Left kidney (tissue), 8 donors: ENCODE measurements around the gene ATP6V0C. TPM values are rescaled to one million over a fixed set of nuclear protein-coding genes. Genes with fewer than 3 reads are reported as not detected.

Experiments used
- DNase-seq: peaks from one replicate; pipeline ENCODE4 v3.0.0-alpha.2; 2013
- long read RNA-seq, 8 donors: transcript quantifications; one replicate each; lab custom pipeline, GENCODE V29; 2026
- polyA plus RNA-seq: library from polyadenylated mRNA; unstranded; fragments of 120-200 nt; gene quantifications from one replicate; pipeline ENCODE4 v1.2.1, GENCODE V29; 2013; ENCODE audit not compliant: insufficient read length

Gene ATP6V0C
- 158 TPM for polyA plus RNA-seq
- long read RNA-seq, donor 1, transcript ATP6V0C-202 (2 exons, 1,081 nt): minor isoform, 64 of 459 reads
- long read RNA-seq, donor 1, transcript ATP6V0C-201 (3 exons, 1,175 nt): major isoform, 372 of 459 reads
- long read RNA-seq, donor 1, partial matches to known transcripts: 22 of 459 reads
- long read RNA-seq, donor 1, other reads (novel, unspliced or antisense): 0 of 459 reads
- long read RNA-seq, donor 2, transcript ATP6V0C-201 (3 exons, 1,175 nt): major isoform, 223 of 241 reads
- long read RNA-seq, donor 2, transcript ATP6V0C-202 (2 exons, 1,081 nt): minor isoform, 10 of 241 reads
- long read RNA-seq, donor 2, partial matches to known transcripts: 7 of 241 reads
- long read RNA-seq, donor 2, other reads (novel, unspliced or antisense): 0 of 241 reads
- long read RNA-seq, donor 3, transcript ATP6V0C-202 (2 exons, 1,081 nt): minor isoform, 16 of 203 reads
- long read RNA-seq, donor 3, transcript ATP6V0C-201 (3 exons, 1,175 nt): major isoform, 187 of 203 reads
- long read RNA-seq, donor 3, partial matches to known transcripts: 0 of 203 reads
- long read RNA-seq, donor 3, other reads (novel, unspliced or antisense): 0 of 203 reads
- long read RNA-seq, donor 4, transcript ATP6V0C-201 (3 exons, 1,175 nt): major isoform, 16 of 41 reads
- long read RNA-seq, donor 4, transcript ATP6V0C-202 (2 exons, 1,081 nt): minor isoform, 7 of 41 reads
- long read RNA-seq, donor 4, partial matches to known transcripts: 18 of 41 reads
- long read RNA-seq, donor 4, other reads (novel, unspliced or antisense): 0 of 41 reads
- long read RNA-seq, donor 5, transcript ATP6V0C-201 (3 exons, 1,175 nt): major isoform, 255 of 262 reads
- long read RNA-seq, donor 5, transcript ATP6V0C-202 (2 exons, 1,081 nt): minor isoform, 7 of 262 reads
- long read RNA-seq, donor 5, partial matches to known transcripts: 0 of 262 reads
- long read RNA-seq, donor 5, other reads (novel, unspliced or antisense): 0 of 262 reads
- long read RNA-seq, donor 6, transcript ATP6V0C-201 (3 exons, 1,175 nt): major isoform, 216 of 285 reads
- long read RNA-seq, donor 6, transcript ATP6V0C-202 (2 exons, 1,081 nt): minor isoform, 47 of 285 reads
- long read RNA-seq, donor 6, partial matches to known transcripts: 21 of 285 reads
- long read RNA-seq, donor 6, other reads (novel, unspliced or antisense): 0 of 285 reads
- long read RNA-seq, donor 7, transcript ATP6V0C-202 (2 exons, 1,081 nt): minor isoform, 16 of 266 reads
- long read RNA-seq, donor 7, transcript ATP6V0C-201 (3 exons, 1,175 nt): major isoform, 242 of 266 reads
- long read RNA-seq, donor 7, partial matches to known transcripts: 8 of 266 reads
- long read RNA-seq, donor 7, other reads (novel, unspliced or antisense): 0 of 266 reads
- long read RNA-seq, donor 8, transcript ATP6V0C-202 (2 exons, 1,081 nt): minor isoform, 8 of 117 reads
- long read RNA-seq, donor 8, transcript ATP6V0C-201 (3 exons, 1,175 nt): major isoform, 108 of 117 reads
- long read RNA-seq, donor 8, partial matches to known transcripts: 0 of 117 reads
- long read RNA-seq, donor 8, other reads (novel, unspliced or antisense): 0 of 117 reads

DNA sequence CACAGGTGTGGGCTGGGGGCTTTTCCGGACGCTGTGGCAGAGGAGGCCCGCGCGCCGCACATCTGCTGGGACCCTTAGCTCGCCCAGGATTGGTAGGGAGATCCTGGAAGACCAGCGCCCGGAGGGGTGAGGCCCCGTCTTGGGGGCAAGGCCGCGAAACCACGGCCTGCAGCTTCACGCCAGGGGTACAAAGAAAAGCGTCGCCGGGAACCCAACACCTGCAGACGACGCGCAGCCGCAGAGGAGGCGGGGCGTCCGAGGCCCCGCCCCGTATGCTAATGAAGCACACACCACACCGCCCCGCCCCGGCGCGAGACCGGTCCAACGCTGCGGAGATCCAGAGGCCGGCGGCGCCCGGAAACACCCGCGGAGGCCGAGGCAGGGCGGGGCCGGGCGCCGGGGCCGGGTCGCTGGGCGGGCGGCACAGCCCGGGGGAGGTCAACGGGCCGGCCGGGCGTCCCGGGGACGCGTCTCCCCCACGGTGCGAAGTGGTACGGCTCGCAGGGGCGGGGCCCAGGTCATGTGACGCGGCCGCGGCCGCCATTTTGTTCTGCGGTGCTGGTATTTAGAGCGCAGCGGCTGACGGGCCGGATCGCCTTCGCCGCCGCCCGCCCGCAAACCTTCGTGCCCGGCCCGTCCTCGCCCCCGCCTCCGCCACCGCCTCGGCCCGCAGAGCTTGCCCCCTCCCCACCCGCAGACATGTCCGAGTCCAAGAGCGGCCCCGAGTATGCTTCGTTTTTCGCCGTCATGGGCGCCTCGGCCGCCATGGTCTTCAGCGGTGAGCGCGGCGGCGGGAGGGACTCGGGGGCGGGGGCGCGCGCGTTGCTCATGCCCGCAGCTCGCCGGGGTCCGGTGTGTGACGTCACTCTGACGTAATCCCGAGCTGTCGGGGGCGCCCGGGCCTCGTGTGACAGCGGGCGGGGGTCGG is at the start of gene ATP6V0C:
TSS of gene ATP6V0C (plus strand) at position 548 of the 928 bp plus-strand sequence. CDS start at position 700, 152 bp downstream.
- DNase-seq: peak; percentile 89

DNA sequence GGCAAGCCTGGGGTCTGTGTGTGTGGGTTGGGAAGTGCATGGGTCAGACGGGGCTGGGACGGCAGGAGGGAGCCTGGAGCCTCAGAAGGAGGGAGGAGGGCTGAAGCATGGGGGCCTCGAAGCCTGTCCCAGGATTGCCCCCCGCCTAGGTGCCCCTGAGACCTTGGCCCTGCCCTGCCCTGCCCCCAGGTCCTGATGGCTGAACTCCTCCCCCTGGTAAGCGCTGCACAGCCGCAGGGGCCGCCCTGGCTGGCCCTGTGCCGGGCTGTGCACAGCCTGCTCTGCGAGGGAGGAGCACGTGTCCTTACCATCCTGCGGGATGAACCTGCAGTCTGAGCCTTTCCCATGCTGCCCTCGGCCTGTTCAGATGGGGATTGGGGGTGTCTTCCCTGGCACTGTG is 49.4 kb upstream of the ATP6V0C start:
- no peak for DNase-seq

DNA sequence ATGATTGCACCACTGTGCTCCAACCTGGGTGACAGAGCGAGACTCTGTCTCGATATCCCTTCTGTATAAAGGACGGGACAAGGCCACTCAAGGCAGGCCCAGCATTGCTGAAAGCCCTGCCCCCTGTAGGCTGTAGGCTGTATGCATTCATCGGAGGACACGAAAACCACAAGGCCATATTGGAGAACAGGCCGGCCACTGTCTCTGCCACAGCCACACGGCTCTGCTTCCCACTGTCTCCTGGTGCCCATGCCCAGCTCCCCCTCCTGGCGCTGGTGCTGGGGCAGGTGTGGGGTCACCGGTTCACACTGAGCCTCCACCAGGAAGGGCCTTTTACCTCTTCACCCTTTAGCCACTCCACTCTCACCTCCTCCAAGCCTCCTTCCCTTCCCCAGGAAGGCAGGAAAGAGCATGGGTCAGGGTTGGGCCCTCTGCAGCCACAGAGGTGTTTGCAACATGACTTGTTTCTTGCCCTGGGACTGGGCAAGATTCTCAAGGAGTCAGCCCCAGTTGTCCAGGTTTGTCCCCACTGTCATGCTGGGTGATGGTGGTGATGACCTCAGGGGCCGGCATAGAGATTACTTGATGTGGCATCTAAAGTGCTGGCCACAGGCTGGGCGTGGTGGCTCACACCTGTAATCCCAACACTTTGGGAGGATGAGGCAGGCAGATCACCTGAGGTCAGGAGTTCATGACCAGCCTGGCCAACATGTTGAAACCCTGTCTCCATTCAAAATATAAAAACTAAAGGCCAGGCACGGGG is 47.9 kb upstream of the ATP6V0C start:
- DNase-seq: no peak

DNA sequence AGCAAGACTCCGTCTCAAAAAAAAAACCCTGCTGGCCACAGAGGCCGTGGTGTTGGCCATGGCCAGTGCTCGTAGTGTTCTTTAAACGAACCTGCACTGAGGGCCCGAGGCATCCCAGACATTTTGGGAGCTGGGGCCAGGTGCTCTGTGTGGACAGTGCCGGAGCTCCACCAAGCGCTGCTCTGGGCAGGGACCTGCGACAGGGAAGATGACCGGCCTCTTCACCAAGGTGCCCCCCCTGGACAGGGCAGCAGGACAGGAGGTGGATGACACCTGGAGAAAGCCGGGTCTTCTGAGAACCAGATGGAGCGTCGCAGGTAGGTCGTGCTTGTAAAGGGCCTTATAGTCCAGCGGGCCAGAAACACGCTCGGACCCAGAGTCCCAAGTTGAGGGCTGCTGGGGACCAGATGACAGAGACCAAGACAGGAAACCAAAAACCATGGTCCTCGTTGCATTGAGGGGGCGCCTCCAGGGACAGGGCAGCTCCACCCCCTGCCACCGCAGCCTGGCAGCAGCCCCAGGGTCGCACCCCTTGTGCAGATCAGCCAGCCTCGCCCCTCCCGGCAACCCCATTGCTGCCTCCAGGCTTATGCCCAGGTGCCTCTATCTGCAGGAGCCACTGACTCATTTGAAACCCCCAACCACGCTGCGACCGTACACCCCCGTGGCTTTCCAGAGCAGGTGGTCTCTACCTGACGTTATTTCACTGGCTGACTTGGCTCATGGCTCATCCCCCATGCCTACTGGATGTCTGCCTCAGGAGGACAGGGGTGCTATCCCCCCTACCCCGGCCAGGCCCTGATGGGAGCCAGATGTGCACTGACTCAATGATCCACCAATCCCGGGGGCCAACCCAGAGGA is 46.9 kb upstream of the ATP6V0C start:
- no peak for DNase-seq

DNA sequence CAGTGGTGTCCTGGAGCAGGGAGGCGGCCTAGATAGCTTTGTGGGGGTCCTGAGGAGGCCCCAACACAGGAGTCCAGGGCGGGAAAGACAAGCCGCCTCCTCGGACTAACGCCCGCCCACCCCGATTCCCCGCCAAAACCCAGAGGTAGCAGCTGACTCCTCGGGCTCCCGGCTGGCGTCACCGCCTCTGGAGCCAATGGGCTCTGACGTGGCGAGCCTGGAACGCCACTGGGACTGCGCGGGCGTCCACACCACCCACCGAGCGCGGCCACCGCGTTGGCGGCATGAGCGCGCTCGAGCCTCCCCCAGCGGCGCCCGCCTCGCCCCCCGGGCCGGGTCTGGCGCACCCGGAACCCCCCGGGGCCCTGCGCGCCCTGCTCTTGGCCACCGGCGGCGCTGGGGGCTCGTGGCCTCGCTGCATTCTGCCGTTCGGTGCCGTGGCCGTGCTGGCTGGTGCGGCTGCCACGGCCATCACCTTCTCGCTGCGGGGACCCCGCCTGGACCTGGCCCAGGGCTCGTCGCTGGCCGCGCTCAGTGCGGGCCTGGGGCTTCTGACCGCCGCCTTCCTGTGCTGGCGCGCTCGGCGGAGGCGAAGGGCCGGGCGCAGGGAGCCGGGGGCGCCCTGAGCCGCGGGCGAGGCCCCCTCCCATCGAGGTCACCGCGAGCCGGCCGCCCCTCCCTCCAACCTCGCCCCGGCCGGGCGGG is 46.1 kb upstream of the ATP6V0C start:
- DNase-seq: no peak

DNA sequence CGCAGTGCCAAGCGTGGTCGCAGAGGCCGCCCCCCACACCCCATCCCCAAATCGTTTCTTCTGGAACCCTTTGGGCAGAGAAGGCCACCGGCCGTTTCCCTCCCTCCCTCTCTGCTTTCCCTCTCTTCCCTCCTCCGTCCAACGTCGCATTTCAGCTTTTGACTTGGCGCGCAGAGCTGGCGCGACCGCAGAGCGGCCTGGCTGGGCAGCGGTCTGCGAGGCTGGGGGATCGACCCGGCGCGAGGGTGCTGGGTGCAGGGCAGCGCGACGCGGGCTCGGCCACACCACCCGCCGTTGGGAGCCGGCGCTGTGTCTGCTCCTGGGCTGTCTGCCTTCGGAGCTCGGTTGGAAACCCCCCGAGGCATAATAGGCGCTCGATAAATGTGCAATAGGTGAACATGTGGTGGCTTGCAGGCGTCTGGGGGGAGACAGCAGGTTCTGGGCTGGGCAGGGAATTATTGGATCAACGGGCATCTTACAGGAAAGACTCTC is 45.5 kb upstream of the ATP6V0C start:
- DNase-seq: no peak

GRCh38 chr16:2468725-2469398 is 44.9 kb upstream of the ATP6V0C start:
- no peak for DNase-seq

- no peak for DNase-seq
Measured at GRCh38 chr16:2469399-2470233, 44.1 kb upstream of the ATP6V0C start.

DNA sequence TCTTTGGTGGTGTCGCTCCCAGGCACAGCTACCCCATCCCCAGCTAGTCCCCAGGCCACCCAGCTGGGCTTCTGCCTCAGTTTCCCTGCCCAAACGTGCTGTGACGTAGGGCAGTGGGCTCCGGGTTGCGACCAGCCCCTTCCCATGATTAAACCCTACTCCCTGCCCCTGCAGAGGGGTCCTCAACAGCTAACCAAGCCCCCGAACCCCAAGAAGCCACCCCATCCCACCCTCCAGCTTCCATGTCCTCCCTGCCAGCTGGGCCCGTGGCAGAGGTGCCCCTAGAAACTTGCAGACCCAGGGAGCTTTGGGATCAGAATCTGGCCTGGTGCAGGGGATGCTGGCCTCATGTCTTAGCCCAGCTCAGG is 43.5 kb upstream of the ATP6V0C start:
- no peak for DNase-seq

GRCh38 chr16:2470603-2471015 is 43.1 kb upstream of the ATP6V0C start:
- DNase-seq: no peak

DNA sequence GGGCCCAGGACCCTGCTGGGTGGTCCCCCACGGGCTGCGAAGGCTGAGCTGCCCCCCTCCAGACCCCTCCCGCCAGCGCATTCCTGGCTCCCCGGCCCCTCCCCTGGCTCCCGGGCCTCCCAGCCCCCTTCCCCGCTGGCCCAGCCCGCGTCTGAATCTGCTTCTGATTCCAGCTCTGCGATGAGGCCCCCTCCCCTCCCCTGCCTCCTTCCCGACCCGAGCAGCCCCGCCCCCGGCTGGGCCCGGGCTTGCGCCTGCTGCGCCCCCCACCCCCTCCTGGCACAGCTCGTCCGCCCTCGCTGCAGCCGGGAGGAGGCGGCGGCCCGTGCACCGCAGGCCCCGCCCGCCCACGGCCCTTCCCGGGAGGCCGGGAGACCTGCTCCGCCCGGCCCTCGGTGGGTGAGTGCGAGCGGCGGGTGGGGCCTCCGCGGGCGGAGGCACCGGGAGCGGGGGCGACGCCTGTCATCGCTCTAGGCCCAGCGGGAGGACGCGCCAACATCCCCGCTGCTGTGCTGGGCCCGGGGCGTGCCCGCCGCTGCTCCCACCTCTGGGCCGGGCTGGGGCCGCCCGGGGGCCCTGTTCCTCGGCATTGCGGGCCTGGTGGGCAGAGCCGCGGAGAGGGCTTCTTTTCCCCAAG is 42.6 kb upstream of the ATP6V0C start, which contains the start of gene NTN3:
TSS of gene NTN3 (plus strand) at position 282 of the 637 bp plus-strand sequence. CDS start 405 bp downstream, outside the sequence.
- DNase-seq: no peak

- DNase-seq: no peak
Measured at GRCh38 chr16:2471653-2472487, 41.9 kb upstream of the ATP6V0C start.

GRCh38 chr16:2472488-2472864 is 41.3 kb upstream of the ATP6V0C start:
- DNase-seq: no peak

DNA sequence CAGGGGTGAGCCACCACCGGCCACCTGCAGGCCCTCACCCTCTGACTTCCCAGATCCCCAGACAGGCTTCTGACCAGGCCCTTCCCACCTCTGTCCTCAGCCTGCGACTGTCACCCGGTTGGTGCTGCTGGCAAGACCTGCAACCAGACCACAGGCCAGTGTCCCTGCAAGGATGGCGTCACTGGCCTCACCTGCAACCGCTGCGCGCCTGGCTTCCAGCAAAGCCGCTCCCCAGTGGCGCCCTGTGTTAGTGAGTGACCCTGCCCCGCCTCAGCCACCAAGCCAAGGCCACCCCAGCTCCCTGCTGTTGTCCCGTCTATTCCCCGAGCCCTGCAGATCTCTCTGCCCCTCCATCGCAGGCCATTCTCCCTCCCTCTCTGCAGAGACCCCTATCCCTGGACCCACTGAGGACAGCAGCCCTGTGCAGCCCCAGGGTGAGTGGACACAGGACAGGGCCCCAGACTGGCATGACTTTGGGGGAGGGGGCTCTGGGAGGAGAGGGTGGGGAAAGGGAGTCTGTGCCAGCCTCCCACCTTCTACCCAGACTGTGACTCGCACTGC is 40.8 kb upstream of the ATP6V0C start:
- DNase-seq: no peak
